ENCODE results near the gene ATP8B3. TPM values are rescaled to one million over a fixed set of nuclear protein-coding genes. Genes with fewer than 3 reads are reported as not detected.
A peak's percentile ranks its signal among the peaks of the same experiment; 100 is the strongest.

Gene ATP8B3
- total RNA-seq, 1 donor, result 0.86 TPM

DNA sequence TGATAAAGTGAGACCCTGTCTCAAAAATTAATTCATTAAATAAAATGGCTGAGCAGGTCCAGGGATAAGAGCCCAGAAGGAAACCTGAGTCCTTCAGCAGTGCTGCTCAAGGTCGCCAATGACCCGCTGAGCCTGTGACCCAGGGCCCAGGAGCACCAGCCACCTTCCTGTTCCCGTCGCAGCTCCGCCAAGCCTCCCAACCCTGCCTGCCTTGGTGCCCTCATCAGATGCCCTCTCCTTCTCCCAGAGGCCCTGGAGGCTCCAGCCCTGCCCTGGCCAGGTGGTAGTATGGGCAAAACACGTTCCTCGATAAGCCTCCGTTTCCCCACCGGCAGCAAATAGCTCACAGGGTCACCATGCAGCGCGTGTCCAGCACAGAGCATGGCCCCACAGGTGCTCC lies 33.6 kb upstream of the ATP8B3 start:
- TF ChIP-seq, protein P1, sequence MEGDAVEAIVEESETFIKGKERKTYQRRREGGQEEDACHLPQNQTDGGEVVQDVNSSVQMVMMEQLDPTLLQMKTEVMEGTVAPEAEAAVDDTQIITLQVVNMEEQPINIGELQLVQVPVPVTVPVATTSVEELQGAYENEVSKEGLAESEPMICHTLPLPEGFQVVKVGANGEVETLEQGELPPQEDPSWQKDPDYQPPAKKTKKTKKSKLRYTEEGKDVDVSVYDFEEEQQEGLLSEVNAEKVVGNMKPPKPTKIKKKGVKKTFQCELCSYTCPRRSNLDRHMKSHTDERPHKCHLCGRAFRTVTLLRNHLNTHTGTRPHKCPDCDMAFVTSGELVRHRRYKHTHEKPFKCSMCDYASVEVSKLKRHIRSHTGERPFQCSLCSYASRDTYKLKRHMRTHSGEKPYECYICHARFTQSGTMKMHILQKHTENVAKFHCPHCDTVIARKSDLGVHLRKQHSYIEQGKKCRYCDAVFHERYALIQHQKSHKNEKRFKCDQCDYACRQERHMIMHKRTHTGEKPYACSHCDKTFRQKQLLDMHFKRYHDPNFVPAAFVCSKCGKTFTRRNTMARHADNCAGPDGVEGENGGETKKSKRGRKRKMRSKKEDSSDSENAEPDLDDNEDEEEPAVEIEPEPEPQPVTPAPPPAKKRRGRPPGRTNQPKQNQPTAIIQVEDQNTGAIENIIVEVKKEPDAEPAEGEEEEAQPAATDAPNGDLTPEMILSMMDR (IDR thresholded peaks at IDR 0.05; ENCODE audit: insufficient read depth, low read depth, low read length), result no peak
- no peak overlapping the region for H3K4me3 ChIP-seq (ENCODE audit: low read depth, low read length)
- DNase-seq (ENCODE audit: low read depth), result no peak

DNA sequence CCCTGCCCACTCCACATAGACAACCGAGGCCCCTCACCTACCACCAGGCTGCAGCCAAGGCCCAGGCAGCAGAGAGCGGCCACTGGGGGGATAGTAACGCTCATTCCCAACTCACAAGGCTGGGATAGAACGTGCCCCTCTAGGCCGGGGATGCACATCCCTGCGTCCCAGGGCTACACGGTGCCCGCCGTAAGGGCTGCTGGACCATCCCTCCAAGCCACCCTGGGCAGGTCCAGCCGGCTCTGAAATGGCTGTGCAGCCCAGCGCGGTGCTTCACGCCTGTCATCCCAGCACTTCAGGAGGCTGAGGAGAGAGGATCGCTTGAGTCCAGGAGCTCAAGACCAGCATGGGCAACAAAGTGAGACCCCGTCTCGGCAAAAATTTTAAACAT lies 33.0 kb upstream of the ATP8B3 start:
- TF ChIP-seq, protein P1 (IDR thresholded peaks at IDR 0.05; ENCODE audit: insufficient read depth, low read depth, low read length), result no peak
- no peak for DNase-seq (ENCODE audit: low read depth)
- no peak overlapping the region for H3K4me3 ChIP-seq (ENCODE audit: low read depth, low read length)

DNA sequence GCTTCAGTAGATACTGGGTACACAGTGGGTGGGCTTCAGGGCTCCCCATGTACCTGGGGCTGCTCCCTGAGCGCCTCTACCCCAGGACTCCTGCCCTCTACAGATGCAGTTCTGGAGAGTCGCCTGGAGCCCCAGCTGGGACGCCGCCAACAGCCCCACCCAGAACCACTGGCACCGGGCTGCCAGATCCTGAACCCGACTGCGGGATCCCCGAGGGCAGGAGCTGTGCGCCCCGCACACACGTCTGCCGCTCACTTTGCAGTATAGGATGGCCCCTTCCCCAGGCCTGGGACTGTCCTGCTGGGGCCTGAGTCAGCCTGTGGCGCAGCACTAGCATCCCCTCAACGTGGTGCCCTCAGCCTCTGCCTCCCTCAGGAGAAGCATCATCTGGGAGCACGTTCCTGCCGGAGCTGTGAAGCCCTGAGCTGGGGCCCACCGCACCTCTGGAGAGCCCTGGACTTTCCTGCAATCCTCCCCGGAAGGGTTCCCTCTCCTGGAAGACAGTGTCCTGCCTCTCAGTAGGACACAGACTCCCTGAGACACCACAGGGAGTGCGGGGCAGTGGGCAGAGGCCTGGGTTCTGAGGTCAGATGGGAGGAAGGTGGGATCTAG lies 32.5 kb upstream of the ATP8B3 start:
- TF ChIP-seq, protein P1 (IDR thresholded peaks at IDR 0.05; ENCODE audit: insufficient read depth, low read depth, low read length), result no peak
- DNase-seq (ENCODE audit: low read depth), result no peak
- H3K4me3 ChIP-seq (ENCODE audit: low read depth, low read length), result no peak overlapping the region

DNA sequence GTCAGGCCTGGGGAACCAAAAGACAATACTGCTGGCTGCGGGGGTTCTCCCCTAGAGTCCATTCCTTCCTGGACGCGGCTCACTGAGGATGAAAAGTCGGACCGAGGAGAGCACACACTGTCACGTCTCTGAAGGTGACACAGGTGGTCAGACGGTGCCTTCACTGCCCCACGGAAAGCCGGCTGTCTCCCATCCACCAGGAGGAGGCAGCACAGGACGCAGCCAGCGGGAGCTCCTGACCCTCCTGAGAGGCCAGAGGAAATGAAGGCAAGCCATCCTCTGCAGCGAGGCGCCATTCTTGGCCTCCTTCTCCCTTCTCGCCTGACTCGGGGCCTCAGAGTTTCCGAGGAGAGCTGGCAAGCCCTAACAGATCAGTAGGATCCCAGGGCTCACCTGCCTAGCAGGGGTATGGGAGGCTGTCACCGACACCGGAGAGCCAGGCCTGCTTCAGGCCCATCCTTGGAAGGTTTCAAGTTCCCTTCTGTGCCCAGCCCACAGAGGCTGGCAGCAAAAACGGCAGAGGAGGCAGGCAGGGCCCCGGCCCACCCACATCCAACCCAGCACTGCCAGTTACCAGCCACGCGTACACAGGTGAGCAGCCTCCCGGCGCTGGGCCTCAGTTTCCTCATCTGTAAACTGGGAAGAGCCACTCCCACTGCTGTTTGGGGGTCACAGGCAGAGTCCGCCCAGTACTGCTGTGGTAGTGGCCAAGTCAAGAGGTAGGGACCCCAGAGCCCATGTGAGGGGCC lies 31.7 kb upstream of the ATP8B3 start:
- no peak for DNase-seq (ENCODE audit: low read depth)
- TF ChIP-seq, protein P1 (IDR thresholded peaks at IDR 0.05; ENCODE audit: insufficient read depth, low read depth, low read length), result no peak
- H3K4me3 ChIP-seq (ENCODE audit: low read depth, low read length), result no peak overlapping the region

DNA sequence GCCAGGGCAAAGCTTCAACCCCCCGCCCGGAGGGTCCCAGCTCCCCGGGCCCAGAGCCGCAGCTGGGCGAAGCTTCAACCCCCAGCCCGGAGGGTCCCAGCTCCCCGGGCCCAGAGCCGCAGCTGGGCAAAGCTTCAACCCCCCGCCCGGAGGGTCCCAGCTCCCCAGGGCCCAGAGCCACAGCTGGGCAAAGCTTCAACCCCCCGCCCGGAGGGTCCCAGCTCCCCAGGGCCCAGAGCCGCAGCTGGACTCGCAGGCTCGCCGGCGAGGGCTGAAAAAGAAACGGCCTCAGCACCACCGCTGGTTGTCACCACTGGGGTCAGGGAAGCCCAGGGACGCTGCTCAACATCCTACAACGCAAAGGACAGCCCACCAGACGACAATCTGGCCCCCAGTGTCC lies 31.0 kb upstream of the ATP8B3 start:
- TF ChIP-seq, protein P1 (IDR thresholded peaks at IDR 0.05; ENCODE audit: insufficient read depth, low read depth, low read length), result no peak
- H3K4me3 ChIP-seq (ENCODE audit: low read depth, low read length), result no peak overlapping the region
- no peak for DNase-seq (ENCODE audit: low read depth)

DNA sequence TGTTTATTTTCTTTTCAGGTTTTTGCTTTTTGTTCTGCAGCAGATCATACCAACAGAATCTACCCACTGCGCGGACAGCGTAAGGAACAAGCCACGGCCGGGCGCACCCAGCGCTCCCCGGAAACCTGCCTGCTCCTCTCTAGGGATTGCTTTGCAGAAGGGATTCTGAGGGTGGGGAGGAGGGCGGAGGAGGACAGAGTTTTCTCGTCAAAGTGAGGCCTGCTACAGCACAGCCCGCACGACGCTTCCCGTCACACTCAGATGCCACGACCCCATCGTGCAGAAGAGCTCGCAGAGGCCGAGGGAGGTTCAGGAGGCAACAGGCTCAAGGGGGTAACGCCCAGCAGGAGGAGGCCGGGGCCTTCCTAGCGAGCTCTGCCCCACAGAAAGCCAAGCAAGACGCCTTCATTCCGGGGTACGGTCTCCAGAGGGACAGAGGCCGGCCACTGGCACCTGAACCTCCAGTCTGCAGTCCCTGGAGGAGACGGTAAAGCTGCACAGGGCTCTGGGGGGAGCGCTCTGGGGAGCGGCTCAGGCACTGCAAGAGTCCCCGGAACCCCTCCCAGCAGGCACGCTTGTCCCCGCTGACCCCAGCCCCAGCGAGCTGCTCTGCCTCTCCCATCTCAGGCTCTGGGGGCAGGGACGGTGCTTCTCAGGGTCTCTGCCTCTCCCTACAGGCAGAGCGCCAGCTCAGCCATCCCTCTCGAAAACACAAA lies 29.3 kb upstream of the ATP8B3 start:
- peak overlapping the region; percentile 7 for H3K4me3 ChIP-seq (ENCODE audit: low read depth, low read length)
- TF ChIP-seq, protein P1 (IDR thresholded peaks at IDR 0.05; ENCODE audit: insufficient read depth, low read depth, low read length), result no peak
- DNase-seq (ENCODE audit: low read depth), result no peak
